HG02571 (cell line): ENCODE results near the gene MARVELD2.
"Not testable (repeated sequence)": the region's sequence is repeated elsewhere in the genome, so short reads cannot be mapped to it uniquely, and the experiment has no call there.

Source experiments
- ATAC-seq: cut with Tn5 transposase; IDR thresholded peaks from one replicate; pipeline ENCODE4 v1.9.1; 2021; ENCODE audit warnings: mild to moderate bottlenecking, moderate library complexity; ENCODE audit not compliant: unreplicated experiment

The MARVELD2 gene

GRCh38 chr5:69414885-69415583 lies at the start of gene MARVELD2:
MARVELD2 (plus strand) TSS chr5:69415116; CDS start chr5:69419386, 4,270 bp downstream.
- peak; percentile 67 for ATAC-seq

GRCh38 chr5:69367697-69368279 lies 47.1 kb upstream of the MARVELD2 start:
- no peak for ATAC-seq

- ATAC-seq = no peak
Measured at GRCh38 chr5:69368458-69369339, 46.2 kb upstream of the MARVELD2 start.

- ATAC-seq = peak; percentile 90
Measured at GRCh38 chr5:69369340-69370121, 45.4 kb upstream of the MARVELD2 start, which contains the start of the genes AK6, RAD17 and TAF9. AK6 (minus strand) TSS chr5:69369520; CDS start chr5:69369490, 30 bp downstream. RAD17 (plus strand) TSS chr5:69369818; CDS start chr5:69372209, 2,391 bp downstream. TAF9 (minus strand) TSS chr5:69369520; CDS start chr5:69365737, 3,783 bp downstream.

- ATAC-seq = not testable (repeated sequence)
Measured at GRCh38 chr5:69370335-69370734, 44.6 kb upstream of the MARVELD2 start.

- no peak for ATAC-seq
Measured at GRCh38 chr5:69372394-69372793, 42.5 kb upstream of the MARVELD2 start.

GRCh38 chr5:69374911-69375446 lies 39.9 kb upstream of the MARVELD2 start:
- ATAC-seq = peak; percentile 71

GRCh38 chr5:69378376-69378775 lies 36.5 kb upstream of the MARVELD2 start:
- no peak for ATAC-seq

GRCh38 chr5:69404659-69405330 lies 10.1 kb upstream of the MARVELD2 start:
- ATAC-seq = no peak

GRCh38 chr5:69415584-69415958 lies 655 bp downstream of the MARVELD2 start:
- ATAC-seq = no peak

GRCh38 chr5:69416180-69416579 lies 1.3 kb downstream of the MARVELD2 start:
- no peak for ATAC-seq

GRCh38 chr5:69416699-69417098 lies 1.8 kb downstream of the MARVELD2 start:
- no peak for ATAC-seq

- ATAC-seq = no peak
Measured at GRCh38 chr5:69418554-69418953, 3.6 kb downstream of the MARVELD2 start.

- no peak for ATAC-seq
Measured at GRCh38 chr5:69431424-69432303, 16.7 kb downstream of the MARVELD2 start.

- peak; percentile 86 for ATAC-seq
Measured at GRCh38 chr5:69432412-69433206, 17.7 kb downstream of the MARVELD2 start.

- not testable (repeated sequence) for ATAC-seq
Measured at GRCh38 chr5:69435276-69435884, 20.5 kb downstream of the MARVELD2 start.

- ATAC-seq = no peak
Measured at GRCh38 chr5:69444127-69444754, 29.3 kb downstream of the MARVELD2 start.
